Uterus (tissue), 4 donors: ENCODE data around the gene SKIDA1. TPM values are rescaled to one million over a fixed set of nuclear protein-coding genes. Genes with fewer than 3 reads are reported as not detected.
A peak's percentile ranks its signal among the peaks of the same experiment; 100 is the strongest.

ENCODE experiments used
- DNase-seq, 2 donors: peaks; one replicate each; pipeline ENCODE4 v3.0.0-alpha.2; 2019 to 2020
- H3K27ac ChIP-seq, 2 donors: fragments of 200-600 bp; sonication (generic); 1 replicate in 1 of 2; 2 replicates in 1 of 2; pipeline ENCODE4 v1.5.1; 2016 to 2018
- H3K27me3 ChIP-seq, 2 donors: fragments of 200-600 bp; sonication (generic); one replicate each; pipeline ENCODE4 v1.5.1; 2018 to 2019; ENCODE audit warnings: control low read depth in 1 of 2
- H3K36me3 ChIP-seq, 2 donors: fragments of 200-600 bp; sonication (generic); one replicate each; pipeline ENCODE4 v1.5.1; 2019; ENCODE audit warnings: control low read depth in 1 of 2
- H3K4me1 ChIP-seq, 2 donors: fragments of 200-600 bp; sonication (generic); one replicate each; pipeline ENCODE4 v1.5.1; 2018 to 2019; ENCODE audit warnings: control low read depth in 1 of 2
- H3K4me3 ChIP-seq, 2 donors: fragments of 200-600 bp; sonication (generic); 1 replicate in 1 of 2; 2 replicates in 1 of 2; pipeline ENCODE4 v1.5.1; 2018 to 2019; ENCODE audit warnings: mild to moderate bottlenecking in 1 of 2
- H3K9me3 ChIP-seq, 2 donors: fragments of 200-600 bp; sonication (generic); one replicate each; pipeline ENCODE4 v1.5.1; 2019; ENCODE audit warnings: control low read depth in 1 of 2
- POLR2A ChIP-seq, 2 donors: fragments of 450-650 bp; IDR thresholded peaks; one replicate each; pipeline ENCODE4 v1.6.1; 2016; ENCODE audit warnings: antibody characterized with exemption in 2 of 2, mild to moderate bottlenecking in 1 of 2, moderate library complexity in 1 of 2
- intact Hi-C: fragments of 100-400 bp; cut with DNase I; formaldehyde crosslinking; loops from one replicate; pipeline ENCODE4 v1.15.1; 2023; ENCODE audit warnings: low total_unique reads
- total RNA-seq, 4 donors: library from RNA; depleted of rRNA in 3 of 4; stranded (reverse); fragments of >200 nt in 3 of 4; gene quantifications; one replicate each; pipeline versions ENCODE4 v1.1.0 to v1.2.4, GENCODE V29; 2014 to 2023
- TF ChIP-seq, protein P1 (sequence below), 4 experiments: fragments of 200-600 bp in 2 of 4; fragments of 450-650 bp in 2 of 4; sonication (generic) in 2 of 4; IDR thresholded peaks; one replicate each; pipeline ENCODE4 v1.5.1; 2016 to 2019; ENCODE audit warnings: antibody characterized with exemption in 4 of 4, mild to moderate bottlenecking in 2 of 4, moderate library complexity in 1 of 4
- donor health status: DM: yes; HTN: yes; CAD: no.

Gene SKIDA1
- total RNA-seq, 4 donors from 2014 or later: 0.26 to 4.9 (median 1.6) TPM; not detected in 1

DNA sequence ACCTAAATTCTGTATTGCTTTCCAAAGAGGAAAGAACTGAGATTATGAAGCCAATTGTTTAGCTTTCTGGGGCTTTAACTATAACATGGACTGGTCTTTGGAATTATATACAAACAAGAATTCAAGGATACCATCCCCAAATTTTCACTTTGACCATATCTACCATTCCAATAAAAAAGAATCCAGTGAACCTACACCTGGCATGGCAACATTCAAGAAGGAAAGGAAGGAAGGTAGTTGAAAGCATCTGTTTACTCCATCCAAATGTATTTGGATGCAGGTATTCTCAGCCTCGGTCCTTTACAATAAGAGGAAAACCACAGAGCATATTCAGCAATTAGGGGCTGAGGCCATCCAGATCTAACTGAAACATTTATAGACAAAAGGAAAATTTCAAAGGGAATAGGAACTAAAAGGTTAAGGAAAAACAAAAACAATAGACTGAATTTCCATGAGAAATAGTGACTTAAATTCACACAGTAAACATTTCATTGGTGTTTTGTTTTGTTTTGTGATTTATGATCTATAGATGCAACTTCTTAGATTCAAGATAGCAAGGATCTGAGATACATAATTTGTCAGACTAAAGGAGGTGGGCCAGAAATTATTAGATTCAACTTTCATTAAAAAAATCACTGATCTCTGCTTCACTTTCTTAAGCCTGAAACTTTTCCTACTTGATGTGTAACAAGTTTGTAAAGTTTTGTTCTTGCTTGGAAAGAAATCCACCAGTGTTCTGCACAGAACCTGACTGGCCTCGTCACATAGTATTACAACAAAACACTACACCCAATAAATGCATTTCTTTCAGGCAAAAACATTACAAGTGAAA is 12.7 kb downstream of the SKIDA1 start:
- H3K4me1 ChIP-seq: peaks cover 0 to 3% of the 10 kb centered on the region in 2 donors
- intact Hi-C loops: no loop called here
- no peak overlapping the region for H3K27ac ChIP-seq

DNA sequence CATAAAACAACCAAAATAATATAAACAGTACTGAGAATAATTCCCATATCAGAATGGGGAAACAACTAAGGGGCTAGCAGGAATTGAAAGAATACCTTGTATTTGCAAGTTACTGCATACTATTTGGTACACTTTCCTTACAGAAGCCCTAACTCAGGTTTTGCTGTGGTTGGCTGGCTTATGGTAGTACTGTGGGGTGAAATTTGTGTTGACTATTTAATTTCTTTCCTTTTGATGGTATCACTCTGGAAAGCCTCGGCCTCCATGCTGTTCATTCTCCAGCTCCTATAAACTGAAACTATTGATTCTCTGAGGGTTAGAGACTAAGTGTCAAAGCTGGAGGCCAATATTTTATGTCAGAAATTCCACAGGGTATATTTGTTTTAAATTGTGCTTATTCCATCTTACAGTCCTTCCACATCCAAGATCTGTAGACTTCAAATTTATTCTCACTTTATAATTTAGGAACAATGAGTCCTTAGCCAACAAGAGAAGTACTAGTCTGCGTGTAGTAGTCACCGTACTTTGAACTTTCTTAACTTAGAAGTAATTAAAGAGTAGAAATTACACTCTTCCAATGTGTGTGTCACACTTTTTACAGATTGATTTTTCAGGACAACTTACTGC is 13.4 kb downstream of the SKIDA1 start:
- H3K27me3 ChIP-seq: no peaks in the 10 kb centered on the region
- no peaks in the 10 kb centered on the region for H3K36me3 ChIP-seq
- no peak for TF ChIP-seq POLR2A (IDR thresholded peaks at IDR 0.05)
- TF ChIP-seq, protein P1, sequence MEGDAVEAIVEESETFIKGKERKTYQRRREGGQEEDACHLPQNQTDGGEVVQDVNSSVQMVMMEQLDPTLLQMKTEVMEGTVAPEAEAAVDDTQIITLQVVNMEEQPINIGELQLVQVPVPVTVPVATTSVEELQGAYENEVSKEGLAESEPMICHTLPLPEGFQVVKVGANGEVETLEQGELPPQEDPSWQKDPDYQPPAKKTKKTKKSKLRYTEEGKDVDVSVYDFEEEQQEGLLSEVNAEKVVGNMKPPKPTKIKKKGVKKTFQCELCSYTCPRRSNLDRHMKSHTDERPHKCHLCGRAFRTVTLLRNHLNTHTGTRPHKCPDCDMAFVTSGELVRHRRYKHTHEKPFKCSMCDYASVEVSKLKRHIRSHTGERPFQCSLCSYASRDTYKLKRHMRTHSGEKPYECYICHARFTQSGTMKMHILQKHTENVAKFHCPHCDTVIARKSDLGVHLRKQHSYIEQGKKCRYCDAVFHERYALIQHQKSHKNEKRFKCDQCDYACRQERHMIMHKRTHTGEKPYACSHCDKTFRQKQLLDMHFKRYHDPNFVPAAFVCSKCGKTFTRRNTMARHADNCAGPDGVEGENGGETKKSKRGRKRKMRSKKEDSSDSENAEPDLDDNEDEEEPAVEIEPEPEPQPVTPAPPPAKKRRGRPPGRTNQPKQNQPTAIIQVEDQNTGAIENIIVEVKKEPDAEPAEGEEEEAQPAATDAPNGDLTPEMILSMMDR (IDR thresholded peaks at IDR 0.05): no peak
- H3K4me1 ChIP-seq: peaks cover 0 to 3% of the 10 kb centered on the region in 2 donors
- no peaks in the 10 kb centered on the region for H3K9me3 ChIP-seq
- intact Hi-C loops: no loop called here
- H3K27ac ChIP-seq: no peak overlapping the region
- no peak overlapping the region for H3K4me3 ChIP-seq
- DNase-seq: no peak

More for the DNA sequence above, 12.7 kb downstream of the SKIDA1 start:
- no peak for DNase-seq
- no peaks in the 10 kb centered on the region for H3K9me3 ChIP-seq
- no peak overlapping the region for H3K4me3 ChIP-seq
- H3K27me3 ChIP-seq: no peaks in the 10 kb centered on the region
- no peak for TF ChIP-seq POLR2A (IDR thresholded peaks at IDR 0.05)
- TF ChIP-seq, protein P1 (IDR thresholded peaks at IDR 0.05): no peak
- no peaks in the 10 kb centered on the region for H3K36me3 ChIP-seq

- intact Hi-C loops: no loop called here
- Histone ChIP-seq H3K27ac (peak overlapping the region; percentile 81), H3K36me3 (no peaks in the 10 kb centered on the region), H3K4me3 (no peak overlapping the region), H3K27me3 (no peaks in the 10 kb centered on the region), H3K9me3 (no peaks in the 10 kb centered on the region), H3K4me1 (peaks cover 0 to 3% of the 10 kb centered on the region in 2 donors)
- TF ChIP-seq, protein P1 (IDR thresholded peaks at IDR 0.05): no peak
- TF ChIP-seq POLR2A (IDR thresholded peaks at IDR 0.05): no peak
- DNase-seq: no peak
Measured at GRCh38 chr10:21511095-21511570, 14.3 kb downstream of the SKIDA1 start.

- peak overlapping the region; percentile 81 for H3K27ac ChIP-seq
- no peak for DNase-seq
- no peak for TF ChIP-seq POLR2A (IDR thresholded peaks at IDR 0.05)
- TF ChIP-seq, protein P1 (IDR thresholded peaks at IDR 0.05): no peak
- peak overlapping the region; percentile 37 to 46 for H3K4me3 ChIP-seq
- no peaks in the 10 kb centered on the region for H3K27me3 ChIP-seq
- H3K36me3 ChIP-seq: no peaks in the 10 kb centered on the region
- no peaks in the 10 kb centered on the region for H3K9me3 ChIP-seq
- intact Hi-C loops: no loop called here
- H3K4me1 ChIP-seq: no peaks in the 10 kb centered on the region
Measured at GRCh38 chr10:21510241-21511094, 15.0 kb downstream of the SKIDA1 start.
